Fibroblast of peridontal ligament (primary cell): ENCODE data around the gene WNT4.
A peak's percentile ranks its signal among the peaks of the same experiment; 100 is the strongest.
"Not testable (repeated sequence)": the region's sequence is repeated elsewhere in the genome, so short reads cannot be mapped to it uniquely, and the experiment has no call there.

ENCODE experiments used
- DNase-seq: peaks from one replicate; pipeline ENCODE4 v3.0.0-alpha.2; 2010; ENCODE audit errors: extremely low read depth

The WNT4 gene

GRCh38 chr1:22110016-22110415, 32.9 kb downstream of the WNT4 start:
- DNase-seq = no peak

GRCh38 chr1:22108339-22109105, 34.4 kb downstream of the WNT4 start:
- DNase-seq = no peak

DNA sequence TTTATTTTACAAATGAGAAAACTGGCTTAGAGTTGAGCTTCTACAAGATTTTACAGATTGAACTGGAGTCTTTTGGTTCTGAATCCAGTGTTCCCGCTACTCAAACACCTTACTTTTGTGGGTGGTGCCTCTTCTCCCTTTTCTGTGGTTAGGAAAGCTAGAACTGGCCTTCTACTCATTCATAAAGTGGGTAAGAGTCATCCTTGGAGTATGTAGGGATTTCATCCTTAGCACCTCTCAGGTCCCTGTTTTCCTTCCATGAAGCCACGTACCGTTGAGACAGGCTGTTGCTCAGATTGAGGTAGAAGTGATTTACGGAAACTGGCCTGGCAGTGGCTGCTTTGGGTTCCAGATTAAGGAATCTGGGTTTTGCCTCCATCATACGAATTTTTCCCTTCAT, 35.8 kb downstream of the WNT4 start:
- no peak for DNase-seq

GRCh38 chr1:22105611-22106207, 37.2 kb downstream of the WNT4 start:
- DNase-seq = peak; percentile 73

GRCh38 chr1:22104865-22105437, 37.9 kb downstream of the WNT4 start:
- DNase-seq = no peak

DNA sequence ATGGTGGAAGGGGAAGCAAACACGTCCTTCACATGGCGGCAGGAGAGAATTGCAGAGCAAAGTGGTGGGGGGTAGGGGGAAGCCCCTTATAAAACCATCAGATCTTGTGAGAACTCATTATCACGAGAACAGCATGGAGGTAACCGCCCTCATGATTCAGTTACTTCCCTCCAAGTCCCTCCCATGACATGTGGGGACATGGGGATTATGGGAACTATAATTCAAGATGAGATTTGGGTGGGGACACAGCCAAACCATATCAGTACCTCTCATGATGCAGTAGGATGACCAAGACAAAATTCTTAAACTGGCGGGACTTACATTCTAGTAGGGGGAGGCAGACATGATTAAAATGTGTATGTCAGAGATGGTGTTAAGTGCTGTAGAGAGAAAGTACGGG, 38.8 kb downstream of the WNT4 start:
- no peak for DNase-seq

GRCh38 chr1:22102746-22103145, 40.2 kb downstream of the WNT4 start:
- no peak for DNase-seq

- no peak for DNase-seq
These were observed 40.9 kb downstream of the WNT4 start for GRCh38 chr1:22101995-22102394.

DNA sequence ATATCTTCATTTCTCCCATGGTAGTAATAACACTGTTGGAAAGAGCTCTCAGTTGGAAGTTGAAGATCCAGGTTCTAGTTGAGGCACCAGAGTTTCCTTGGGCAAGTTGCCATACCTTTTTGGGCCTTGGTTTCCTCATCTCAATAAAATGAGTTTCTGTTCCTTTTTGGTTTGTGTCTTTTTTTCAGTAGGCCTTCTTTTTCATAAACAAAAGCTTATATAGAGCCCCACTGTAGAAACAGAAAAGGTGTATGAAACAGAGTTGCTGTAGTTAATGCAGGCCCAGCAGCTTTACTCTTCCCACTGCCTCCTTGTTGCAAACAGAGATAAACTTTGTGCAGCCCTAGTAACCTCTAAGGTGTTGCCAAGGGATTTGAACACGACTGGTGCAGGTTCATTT, 41.7 kb downstream of the WNT4 start:
- no peak for DNase-seq

DNA sequence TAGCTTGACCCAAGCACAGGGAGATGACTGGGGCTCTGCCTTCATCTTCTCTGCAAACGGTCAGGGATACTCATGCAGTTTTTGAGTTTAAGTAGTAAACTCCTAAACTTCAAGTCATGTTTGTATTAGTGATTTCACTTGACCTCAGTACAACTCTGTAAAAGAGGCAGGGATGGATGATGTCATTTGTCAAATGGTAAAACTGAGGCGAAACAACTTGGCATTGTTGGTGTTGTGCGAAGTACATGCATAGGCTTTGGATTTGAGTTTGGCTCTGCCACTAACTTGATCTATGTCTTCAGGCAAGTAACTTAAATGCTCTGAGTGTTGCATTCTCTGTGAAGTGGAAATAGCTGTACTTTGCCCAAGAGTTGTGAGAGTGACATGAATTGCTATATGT, 42.7 kb downstream of the WNT4 start:
- DNase-seq = no peak

GRCh38 chr1:22098752-22099151, 44.1 kb downstream of the WNT4 start:
- DNase-seq = no peak

DNA sequence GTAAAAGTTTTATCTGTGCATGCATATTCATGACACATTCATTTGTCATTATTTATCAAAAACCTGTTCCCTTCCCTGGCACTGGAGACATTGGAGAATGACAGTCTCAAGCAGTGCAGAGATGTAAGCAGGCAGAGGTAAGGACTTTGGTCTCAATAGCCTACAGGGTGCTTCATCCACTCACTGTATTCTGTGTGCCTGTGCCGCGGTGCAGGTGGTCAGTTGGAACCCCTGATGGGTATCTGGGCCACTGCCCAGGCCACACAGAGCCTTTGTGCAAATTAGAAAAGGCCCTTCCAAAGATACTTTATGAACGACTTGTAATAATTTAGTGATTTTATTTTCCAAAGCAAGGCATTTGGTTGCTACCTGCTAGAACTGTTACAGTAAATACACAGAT, 46.4 kb downstream of the WNT4 start:
- no peak for DNase-seq

- no peak for DNase-seq
These were observed 46.9 kb downstream of the WNT4 start for GRCh38 chr1:22096036-22096435.

- no peak for DNase-seq
These were observed 49.4 kb downstream of the WNT4 start for GRCh38 chr1:22093513-22093912.

- DNase-seq = not testable (repeated sequence)
These were observed 50.7 kb downstream of the WNT4 start for GRCh38 chr1:22092026-22092768.

DNA sequence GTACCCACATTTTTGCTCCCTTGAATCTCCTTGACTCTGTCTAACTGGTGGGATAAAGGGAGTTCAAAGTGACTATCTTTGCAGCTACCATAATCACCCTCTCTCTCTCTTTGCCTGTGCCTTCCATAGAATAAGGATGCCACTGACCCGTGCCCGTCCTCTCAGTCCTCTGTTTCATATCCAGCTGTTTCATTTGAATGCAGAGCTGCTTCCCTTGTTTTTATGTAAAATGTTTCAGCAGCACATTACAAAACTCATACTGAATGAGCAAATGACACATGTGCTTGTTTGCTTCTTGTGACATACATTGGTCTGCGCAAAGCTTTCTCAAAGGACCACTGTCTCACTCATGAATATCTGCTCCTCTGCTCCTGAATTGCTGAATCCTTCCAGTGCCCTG, 52.0 kb downstream of the WNT4 start:
- DNase-seq = no peak

- DNase-seq = no peak
These were observed 53.1 kb downstream of the WNT4 start for GRCh38 chr1:22089787-22090186.

DNA sequence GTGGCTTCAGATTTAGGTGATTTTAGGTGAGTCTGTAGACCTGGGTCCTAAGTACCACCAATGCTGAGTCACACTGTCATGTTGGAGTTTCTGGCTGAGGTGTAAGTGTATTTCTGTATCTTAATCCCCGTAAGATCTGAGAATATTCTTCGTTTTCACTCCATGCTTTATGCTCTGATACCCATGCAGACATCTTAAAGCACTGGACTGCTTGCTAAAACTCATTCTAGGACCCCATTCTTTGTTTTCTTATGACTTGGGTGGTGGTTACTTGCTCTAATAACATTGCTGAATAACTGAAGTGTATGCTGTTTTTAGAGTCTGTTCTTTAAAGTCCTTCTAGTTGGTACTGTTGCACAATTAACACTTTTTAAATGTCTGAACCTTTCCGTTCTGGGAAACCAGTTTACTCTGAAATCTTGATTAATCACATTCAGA, 53.7 kb downstream of the WNT4 start:
- DNase-seq = no peak

DNA sequence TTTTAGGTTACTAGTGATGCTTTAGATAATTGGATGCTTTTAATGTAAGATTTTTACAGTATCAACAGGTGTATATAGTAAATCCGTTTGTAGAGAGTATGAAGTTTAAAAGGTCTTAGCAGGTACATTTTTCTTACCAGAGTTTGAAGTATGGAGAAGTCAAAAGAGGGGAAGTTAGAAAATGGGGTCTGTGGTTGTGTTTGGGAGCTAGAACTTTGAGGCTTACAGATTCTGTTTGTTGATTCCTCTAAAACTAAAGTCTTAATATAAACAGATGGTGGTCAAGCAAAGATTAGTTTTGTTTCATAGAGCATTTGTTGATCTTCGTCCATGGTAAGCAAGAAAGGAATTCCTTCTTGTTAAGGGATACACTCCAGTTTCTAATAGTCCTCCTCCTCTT, 54.6 kb downstream of the WNT4 start:
- peak; percentile 29 for DNase-seq

DNA sequence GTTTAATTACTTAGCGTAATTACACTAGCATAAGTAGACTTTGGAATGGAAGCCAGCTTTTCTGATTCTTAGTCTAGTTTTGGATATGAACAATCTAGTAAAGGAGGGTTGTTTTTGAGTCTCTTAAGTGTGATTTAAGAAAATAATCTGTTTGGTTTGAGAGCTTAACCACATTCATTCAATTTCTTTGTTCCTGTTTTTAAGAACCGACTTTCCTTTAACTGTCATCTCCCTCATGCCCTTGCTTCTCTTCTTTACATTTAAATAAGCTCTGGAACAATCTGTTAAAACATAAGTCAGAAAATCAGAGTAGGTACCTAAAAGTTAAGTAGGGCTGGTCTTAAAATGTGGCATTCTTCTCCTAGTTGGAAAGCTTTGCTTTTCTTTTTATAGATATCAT, 62.7 kb downstream of the WNT4 start:
- DNase-seq = no peak

DNA sequence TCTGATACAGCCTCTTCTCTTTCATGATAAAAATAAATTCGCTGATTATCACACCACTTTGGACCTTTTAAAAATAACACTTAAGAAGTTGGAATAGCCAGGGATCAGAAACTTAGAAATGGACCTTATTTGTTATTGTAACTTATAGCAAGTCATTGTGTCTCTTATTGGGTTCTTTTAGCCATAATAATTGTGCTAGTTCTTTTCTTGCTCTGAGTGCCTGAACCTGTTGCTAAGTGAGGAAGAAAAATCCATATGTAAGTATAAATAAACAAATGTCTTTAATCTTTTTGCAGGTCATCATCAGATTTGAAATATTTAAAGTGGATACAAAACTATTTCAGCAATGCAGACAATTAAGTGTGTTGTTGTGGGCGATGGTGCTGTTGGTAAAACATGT, 64.8 kb downstream of the WNT4 start:
- DNase-seq = no peak

GRCh38 chr1:22077728-22078127, 65.2 kb downstream of the WNT4 start:
- peak; percentile 43 for DNase-seq

GRCh38 chr1:22076346-22076745, 66.6 kb downstream of the WNT4 start:
- no peak for DNase-seq
